Right hindlimb (tissue), 1 donor: ENCODE measurements around the gene CD247.

Experiments
- DNase-seq: peaks from one replicate; pipeline ENCODE4 v3.0.0-alpha.2; 2018

Gene CD247

GRCh38 chr1:167434306-167434705 is 84.0 kb downstream of the CD247 start:
- no peak for DNase-seq

DNA sequence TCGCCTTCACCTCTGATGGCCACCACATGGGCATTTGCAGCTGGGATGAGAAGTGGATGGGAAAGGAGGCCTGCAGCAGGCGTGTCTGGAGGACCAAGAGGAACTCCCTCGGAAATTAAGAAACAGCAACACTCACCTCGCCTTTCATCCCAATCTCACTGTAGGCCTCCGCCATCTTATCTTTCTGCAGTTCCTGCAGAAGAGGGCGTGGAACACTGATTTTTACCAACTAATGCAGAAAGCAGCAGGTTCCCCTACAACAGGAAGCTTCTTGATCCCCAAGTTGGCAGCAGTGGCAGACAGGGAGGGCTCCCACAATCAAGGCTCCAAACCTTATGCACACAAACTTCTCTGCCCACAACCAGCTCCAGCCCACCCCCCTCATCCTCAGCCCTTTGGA is 84.4 kb downstream of the CD247 start:
- DNase-seq: no peak

- no peak for DNase-seq
Measured at GRCh38 chr1:167432780-167433179, 85.5 kb downstream of the CD247 start.

- DNase-seq: no peak
Measured at GRCh38 chr1:167431909-167432650, 86.2 kb downstream of the CD247 start.

- no peak for DNase-seq
Measured at GRCh38 chr1:167431261-167431908, 86.9 kb downstream of the CD247 start.

DNA sequence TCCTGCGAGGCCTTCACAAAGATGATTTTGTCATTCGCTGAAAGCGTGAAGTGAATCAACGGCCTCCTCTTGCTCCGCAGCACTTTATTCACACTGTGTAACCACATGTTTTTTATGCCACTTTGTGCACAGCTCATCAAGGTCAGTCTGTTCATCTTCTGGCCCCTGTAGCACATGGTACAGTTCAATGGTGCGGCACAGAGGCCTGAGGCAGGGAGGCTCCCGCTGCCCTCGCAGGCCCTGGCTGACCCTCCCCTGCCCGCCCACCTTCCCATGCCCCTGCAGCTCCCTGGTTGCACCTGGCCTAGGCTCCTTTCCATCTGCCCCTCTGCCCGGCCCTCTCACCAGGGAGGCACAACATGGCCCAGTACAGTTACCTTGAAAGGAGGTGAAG is 87.5 kb downstream of the CD247 start:
- DNase-seq: no peak

DNA sequence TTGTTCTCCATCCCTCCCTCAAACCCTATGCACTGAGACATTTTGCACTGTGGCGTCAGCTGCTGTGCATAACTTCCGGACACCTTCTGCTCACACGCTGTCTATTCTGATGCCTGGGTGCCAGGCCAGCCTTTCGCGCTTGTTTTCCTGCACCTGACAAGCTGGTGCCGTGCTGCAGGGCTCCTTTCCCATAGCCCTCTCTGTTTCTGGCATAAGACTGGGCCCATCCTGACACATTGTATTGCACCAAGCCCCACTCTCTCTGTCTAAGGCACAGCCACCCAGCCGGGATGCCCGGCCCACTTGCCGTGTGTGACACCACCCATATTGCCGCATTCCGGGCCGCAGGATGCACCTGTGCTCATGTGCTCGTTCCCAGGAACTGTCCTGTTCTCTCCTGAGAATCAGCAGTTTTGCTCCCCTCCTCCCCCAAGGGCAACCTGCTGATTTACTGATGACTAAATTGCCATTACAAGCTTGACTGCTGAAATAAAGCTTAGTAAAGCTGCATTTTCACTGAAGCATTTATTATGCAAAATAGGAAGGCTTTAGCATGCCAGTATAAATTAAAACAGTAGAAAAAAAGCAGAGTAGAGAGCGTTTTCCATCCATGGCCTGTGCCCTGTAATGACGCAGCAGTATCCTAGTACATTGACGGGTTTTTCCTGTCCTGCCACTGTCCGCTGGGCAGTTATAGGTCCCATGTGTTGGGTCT is 88.0 kb downstream of the CD247 start:
- DNase-seq: no peak

DNA sequence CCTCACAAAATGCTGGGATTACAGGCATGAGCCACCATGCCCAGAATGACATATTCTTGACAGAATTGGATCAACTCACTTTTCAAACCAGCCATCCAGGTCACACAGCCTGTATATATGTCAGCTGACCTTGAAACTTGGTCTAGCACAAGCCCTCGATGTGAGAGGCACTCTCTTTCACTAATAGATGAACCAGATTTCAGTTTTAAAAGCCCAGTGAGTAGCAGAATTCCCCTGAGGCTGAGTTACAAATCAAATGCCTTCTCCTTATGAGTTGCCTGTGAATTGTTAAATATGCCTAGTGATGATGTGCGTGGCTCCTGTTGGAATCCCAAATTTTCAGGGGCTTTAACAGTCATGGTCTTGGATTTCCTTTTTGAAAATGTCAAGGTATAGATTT is 88.7 kb downstream of the CD247 start:
- DNase-seq: no peak

GRCh38 chr1:167428395-167428794 is 89.9 kb downstream of the CD247 start:
- DNase-seq: no peak

DNA sequence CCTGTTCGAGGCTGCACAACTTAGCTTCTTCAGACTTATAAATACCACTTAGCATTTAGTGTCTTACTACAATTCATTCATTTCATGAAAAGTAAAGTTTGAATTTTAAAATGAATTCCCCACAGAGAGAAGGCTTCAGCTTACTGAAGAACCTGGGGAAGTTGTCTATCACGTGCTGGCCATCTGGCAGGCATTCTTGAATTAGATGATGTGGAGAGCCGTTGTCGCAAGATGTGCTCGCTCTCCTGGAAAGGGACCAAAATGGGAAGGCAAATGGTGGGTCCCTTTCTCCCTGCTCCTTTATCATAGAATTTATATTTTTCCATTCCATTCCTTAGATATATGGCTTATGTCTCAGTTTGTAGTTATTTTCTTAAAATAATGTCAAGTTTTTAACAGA is 90.5 kb downstream of the CD247 start:
- DNase-seq: no peak

DNA sequence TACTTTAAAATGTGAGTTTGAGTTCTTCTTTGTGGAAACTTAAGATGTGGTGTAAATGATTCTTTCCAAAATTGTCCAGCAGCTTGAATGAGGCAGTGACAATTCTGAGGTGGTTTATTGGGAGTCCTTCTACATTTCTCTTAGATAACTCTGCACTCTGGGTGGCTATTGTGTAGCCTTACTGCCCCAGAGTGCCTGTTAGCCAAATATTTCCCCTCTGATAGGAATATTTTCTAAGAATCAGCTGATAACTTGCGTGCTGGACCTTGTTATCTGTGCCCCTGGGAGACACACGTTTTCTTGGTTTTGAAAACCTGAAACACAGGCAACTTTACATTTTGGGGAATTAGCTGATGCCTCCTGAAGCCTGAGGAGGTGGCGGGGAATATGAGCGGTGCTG is 91.6 kb downstream of the CD247 start:
- no peak for DNase-seq

DNA sequence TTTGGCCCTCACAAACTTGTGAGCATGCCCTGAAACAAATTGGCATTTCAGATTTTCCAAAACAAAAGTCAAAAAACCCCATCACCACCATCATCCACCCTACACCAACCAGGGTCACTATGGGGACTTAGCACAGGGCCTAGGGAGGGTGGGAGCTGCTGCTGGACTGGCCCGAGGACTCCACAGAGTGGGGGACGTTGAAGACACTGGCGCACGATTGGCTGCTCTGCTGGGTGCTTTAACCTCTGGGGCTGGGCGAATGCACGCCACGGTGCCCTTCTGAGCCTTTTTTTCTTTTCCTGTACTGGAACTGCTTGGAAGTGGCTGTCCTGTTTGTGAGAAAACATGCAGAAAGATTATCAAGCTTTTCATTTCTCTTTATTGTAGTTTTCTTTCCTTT is 92.8 kb downstream of the CD247 start:
- DNase-seq: no peak

- no peak for DNase-seq
Measured at GRCh38 chr1:167423684-167424619, 94.4 kb downstream of the CD247 start.

DNA sequence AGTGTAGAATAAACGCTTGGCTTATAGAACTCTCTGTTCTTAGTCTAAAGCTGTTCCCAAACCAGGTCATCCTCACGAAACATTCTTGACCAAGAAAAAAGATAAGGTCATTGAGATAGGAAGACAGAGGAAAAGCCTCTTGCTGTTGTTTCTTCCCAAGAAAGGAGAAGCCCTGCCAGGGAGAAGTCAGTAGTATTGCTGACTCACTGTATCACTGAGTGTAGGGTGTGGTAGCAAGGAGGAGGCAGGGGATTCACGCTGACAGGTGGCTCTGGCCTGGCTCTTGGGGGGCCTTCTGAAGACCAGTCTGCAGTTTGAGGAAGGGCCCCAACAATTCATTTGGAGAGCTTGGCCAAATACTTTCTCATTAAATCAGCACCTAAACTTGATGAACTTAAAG is 97.8 kb downstream of the CD247 start:
- DNase-seq: no peak

GRCh38 chr1:167419245-167419644 is 99.1 kb downstream of the CD247 start:
- DNase-seq: no peak

GRCh38 chr1:167418391-167418790 is 99.9 kb downstream of the CD247 start:
- DNase-seq: no peak

DNA sequence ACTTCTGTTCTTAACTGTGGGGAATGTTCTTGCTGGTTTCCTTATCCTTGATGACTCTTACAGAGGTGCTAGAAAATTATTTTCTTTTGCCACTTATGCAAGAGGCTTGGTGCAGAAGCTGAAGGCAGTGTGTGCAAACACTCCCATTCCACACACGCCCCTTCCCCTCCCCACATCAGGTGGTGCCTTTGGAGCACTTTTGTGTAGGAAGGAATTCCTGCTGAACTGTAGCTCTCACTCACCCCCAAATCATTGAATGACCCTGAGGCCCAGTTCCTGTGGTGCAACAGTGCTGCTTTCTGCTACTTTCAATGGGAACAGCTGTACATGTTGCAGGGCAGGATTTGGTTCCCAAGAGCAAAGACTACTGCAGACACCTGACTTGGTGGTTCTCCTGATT is 101.8 kb downstream of the CD247 start:
- DNase-seq: no peak

DNA sequence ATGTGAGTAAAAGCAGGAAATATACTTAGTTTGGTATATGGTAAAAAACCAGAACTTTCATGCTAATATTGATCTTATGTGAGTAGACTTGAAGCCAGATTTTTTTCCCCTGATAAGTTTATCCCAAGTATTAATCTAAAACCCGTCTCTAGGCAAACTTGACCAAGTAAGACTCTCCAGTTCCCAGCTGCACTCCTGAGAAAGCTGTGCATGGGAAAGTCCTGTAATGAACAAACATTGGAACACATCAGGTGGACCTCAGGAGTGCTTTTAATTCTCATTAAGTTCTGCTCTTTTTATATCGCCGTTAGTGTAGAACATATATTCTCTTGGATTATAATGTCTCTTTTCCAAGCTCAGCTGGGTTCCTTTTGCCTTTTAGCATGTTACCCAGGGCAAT is 105.0 kb downstream of the CD247 start:
- DNase-seq: no peak

GRCh38 chr1:167412920-167413319 is 105.4 kb downstream of the CD247 start:
- no peak for DNase-seq

- DNase-seq: no peak
Measured at GRCh38 chr1:167412072-167412471, 106.3 kb downstream of the CD247 start.

- no peak for DNase-seq
Measured at GRCh38 chr1:167409183-167409582, 109.1 kb downstream of the CD247 start.

GRCh38 chr1:167408355-167408754 is 110.0 kb downstream of the CD247 start:
- DNase-seq: no peak

- DNase-seq: no peak
Measured at GRCh38 chr1:167404908-167405307, 113.4 kb downstream of the CD247 start.
